HG03354 (cell line): ENCODE data around the gene AMZ1.
"Not testable (repeated sequence)": the region's sequence is repeated elsewhere in the genome, so short reads cannot be mapped to it uniquely, and the experiment has no call there.

Source experiments
- ATAC-seq: cut with Tn5 transposase; IDR thresholded peaks from one replicate; pipeline ENCODE4 v1.9.1; 2021; ENCODE audit warnings: mild to moderate bottlenecking; ENCODE audit not compliant: unreplicated experiment, poor library complexity, severe bottlenecking

Gene AMZ1

DNA sequence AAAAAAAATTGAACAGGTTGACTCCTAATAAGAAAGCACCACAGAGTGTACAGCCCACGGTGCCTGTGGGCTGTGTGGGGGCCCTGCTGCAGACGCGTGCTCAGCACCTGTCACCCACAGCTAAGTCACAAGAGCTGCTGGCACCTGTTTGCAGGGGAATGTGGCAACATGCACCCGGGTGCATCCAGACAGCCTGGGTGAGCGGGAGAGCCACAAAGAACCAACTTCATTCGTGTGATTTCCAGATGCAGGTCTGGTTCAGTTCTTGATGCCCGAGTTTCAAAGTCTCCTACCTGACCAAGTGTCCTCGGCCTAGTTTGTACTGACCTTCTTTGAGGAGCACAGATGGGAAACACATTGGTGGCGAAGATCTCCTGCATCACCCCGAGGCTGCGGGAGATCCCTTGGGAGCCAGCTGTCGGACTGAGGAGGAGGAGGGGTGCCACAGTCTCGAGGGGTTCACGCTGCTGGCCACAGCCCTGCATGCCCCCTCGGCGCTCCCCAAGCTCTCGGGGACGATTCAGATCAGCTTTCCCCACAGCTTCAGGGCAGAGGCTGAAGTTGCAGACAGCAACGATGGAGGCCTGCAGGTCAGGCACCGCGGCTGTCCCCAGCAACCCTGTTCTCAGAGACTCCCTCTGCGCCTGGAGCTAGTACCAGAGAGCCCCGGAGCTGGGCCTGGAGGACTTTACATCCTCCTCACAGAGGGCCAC lies 35.3 kb downstream of the AMZ1 start:
- ATAC-seq: no peak

DNA sequence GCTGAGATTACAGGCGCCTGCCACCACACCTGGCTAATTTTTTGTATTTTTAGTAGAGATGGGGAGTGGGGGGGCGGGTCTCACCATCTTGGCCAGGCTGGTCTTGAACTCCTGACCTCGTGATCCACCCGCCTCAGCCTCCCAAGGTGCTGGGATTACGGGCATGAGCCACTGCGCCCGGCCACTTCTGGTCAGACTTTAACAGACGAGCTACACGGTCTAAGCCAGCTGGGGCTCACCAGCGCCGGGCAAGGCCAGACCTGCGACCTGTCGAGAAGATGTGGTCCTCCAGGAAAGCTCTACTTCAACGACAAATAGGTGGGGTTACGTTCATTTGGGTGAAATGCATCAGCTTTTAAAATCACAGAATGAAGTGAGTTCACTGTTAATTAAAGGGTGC lies 36.0 kb downstream of the AMZ1 start:
- ATAC-seq: not testable (repeated sequence)

DNA sequence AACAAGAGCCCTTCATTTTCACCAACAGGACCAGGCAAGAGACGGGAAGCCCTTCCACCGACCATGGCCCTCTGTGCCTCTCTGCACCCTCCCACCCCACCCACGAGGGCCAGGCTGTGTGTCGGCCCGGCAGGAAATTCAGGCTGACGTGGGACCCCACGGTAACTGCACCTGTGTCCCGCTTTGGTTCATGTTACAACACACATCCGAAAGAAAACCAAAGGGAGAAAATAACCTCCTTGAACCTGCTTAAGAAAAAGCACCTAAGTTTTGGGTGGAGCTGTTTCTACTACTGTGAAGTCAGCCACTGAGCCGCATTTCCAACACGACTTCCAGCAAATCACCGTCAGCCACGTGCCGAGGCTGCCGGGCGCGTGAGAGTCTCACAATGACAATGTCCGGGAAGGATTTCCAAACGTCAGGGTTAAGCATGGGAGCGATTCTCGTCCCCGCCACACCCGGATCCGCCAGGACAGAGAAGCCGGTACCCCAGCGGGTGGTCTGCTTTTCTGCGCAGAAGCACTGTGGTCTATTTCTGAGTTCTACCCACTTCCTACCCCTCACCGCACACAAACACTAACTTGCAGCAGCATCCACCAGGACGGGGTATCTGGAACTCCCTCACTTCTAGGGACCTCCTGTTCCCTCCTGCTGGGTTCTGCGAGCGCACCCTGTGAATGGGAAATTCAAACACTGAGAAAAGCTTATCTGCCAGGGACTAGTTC lies 36.6 kb downstream of the AMZ1 start:
- ATAC-seq: no peak

DNA sequence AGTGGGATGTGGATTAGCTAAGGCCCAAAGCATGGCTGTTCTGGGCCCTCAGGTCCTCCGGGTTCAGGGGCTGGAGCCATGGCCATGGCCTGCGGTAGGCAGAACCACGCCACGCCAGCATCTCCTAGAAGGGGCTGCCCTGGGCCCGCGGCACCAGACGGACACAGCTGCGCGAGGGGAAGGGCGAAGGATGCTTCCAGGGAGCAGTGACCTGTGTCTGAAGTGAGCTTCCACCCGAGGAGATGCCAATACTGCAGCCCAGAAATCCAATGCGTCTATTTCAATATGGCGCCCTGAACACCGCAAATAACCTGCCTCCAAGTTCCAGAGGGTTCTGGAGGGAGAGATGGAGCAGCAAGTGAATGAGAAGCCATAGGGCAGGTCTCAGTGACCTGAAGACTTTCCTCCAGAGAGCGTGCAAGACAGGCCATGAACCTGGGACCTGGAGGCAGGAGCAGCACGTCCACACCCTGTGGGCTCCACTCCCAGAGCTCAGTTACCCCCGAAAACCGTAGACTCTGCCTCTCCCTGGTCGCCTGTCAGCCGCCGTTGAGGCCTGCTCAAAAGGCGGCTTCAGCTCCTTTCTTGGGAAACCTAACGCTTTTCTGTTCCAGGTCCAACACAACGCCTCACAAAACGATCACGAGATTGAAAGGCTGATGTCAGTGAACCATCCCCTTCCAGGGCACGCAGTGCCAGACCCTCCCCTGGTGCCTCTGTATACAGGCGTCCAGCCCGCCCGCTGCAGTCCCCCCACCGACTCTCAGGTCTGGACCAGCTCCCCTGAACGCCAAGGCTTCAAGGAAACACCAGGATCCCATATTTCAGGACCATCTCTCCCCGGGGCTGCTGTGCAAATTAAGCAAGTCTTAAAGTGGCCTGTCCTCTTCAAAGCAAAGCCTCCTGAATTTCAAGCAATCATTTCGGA lies 37.4 kb downstream of the AMZ1 start:
- ATAC-seq: no peak

DNA sequence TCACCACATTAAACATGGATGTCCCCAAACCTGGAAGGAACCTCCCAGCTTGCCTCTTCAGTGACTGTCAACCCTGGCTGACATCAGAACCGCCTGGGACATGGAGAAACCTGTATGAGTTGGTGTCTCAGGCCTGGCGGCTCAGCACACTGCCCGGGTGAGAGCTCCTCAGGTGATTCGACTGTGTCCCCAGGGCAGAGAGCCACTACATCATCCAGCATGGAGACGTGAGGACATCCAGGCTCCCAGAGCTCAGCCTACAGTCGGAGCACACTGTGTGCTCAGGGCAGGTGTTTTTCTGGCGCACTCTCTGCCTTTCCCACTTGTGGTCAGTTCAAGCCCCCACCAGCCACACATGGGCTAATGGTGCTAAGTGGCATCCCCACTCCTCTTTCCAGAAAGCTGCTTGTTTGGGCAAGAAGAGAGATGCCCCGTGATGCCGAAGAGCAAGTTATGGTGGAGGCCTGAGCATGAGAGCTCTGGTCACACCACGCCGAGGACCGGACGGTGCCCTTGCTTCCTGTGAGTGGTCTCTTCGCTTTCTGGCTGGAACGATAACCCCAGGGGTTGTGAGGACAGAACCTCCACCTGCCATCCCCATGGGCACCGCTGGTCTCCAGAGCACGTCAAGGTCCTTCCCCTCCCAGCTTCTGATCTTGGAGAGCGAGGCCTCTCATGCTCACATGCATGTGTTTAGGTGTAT lies 38.5 kb downstream of the AMZ1 start:
- no peak for ATAC-seq

DNA sequence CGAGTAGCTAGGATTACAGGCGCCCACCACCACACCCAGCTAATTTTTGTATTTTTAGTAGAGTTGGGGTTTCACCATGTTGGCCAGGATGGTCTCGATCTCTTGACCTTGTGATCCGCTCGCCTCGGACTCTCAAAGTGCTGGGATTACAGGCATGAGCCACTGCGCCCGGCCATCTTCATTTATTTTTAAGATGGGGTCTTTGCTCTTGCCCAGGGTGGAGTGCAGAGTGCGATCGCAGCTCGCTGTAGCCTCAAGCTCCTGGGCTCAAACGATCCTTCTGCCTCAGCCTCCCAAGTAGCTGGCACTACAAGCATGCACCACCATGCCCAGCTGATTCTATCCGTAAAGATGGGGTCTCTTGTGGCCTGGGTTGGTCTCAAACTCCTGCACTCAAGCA lies 39.2 kb downstream of the AMZ1 start:
- ATAC-seq: not testable (repeated sequence)

DNA sequence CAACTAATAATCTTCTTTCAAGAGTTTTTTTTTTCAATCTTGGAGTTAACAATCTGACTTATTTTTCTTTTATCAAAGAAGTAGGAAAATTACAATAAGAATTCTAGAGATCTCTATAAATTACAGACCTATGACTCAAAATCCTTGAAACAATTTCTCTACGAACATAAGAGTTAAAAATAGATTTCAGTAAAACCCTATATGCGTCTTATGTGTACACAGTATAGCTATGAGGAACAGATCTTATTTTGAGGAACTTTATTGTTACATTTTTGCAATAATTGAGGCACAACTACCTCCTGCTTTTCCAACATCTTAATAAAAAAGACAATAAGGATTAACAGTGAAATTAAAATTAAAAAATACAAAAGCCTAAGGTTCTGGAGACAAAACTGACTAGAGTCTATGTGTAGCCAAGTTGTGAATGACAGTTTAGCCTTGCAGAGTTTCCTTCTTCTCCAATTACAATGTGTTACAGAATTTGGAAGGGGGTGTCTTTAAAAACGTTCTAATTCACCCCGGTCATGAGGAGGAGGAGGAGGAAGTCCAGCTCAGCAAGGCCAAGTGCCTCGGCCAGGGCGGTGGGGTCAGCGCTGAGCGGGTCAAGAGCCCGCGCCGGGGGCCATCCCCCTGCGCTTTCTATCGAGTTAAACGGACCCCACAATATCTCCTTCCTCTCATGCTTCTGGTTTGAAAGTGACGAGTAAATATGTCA lies 40.5 kb downstream of the AMZ1 start:
- no peak for ATAC-seq

DNA sequence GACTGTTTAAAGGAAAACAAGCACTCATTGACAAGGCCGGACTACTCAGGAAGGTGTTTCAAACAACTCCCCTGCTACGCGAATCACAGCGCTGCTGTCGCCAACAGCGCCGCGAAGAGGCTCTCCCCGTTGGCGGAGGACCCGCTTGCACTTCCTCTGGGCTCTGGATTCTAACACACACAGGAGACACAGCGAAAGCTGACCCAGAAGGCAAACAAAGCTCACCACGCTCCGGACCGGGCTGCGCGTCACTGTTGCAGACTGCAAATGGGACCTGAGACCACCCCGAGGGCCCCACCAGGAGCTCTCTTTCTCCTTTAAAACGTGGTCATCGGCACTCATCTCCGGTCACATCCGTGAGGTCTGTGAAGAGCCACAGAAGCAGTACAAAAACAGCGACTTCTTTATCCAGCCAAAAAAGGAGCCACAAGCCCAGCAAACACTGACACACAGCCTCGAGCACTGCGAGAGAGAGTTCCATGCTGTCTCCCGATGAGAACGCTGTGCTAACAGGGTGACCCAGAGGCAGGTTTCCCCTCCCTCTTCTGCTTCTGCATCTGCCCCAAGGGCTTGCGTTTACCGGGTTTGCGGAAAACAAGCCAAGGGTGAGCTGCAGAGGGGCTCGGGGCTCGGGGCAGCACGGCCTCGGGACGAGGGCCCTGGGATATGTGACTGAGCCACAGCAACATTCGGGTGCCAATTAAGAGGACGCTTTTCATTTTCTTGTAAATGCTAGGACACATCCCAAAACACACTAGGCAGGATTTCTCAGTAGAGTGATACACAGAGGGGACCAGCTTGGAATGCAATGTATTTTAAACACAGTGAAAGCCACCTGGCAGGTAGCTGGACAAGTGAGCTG lies 41.3 kb downstream of the AMZ1 start:
- ATAC-seq: no peak

DNA sequence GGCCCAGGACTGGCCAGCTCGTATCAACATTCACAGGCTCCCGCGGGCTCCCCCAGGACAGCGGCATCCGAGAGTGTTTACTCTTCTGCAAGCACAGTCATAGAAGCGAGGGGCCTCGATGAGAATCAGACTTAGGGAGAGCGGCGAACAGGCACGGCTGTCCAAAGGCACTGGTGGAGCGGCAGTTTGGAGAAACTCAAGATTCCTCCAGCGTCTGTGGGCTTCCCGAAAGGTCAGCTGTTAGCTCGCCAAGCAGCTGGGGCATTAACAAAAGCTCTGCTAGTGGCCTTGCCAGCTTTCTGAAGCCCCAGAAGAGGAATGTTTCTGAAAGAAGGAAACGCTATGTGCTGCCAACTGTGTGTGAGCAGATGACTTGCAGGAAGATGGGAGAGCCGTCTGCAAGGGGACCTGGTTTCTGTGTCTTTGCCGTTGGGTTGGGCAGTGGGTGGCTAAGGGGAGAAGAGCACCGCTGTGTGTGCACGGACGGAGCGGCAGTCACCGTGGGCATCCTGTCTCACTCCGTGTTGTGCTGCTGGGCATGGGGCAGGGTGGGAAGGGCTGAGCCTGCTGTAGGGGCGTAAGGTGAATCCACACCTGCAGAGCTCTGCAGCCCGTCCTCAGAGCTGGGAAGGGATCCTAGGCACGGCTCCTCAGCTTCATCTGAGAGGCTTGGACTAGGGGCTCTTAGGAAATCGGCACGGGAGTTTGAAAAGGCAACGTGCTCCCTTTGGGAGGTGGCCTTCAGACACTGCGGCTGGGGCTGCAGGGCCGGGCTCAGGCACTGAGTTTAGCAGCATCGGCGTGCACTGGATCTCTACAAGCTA lies 42.1 kb downstream of the AMZ1 start:
- no peak for ATAC-seq

DNA sequence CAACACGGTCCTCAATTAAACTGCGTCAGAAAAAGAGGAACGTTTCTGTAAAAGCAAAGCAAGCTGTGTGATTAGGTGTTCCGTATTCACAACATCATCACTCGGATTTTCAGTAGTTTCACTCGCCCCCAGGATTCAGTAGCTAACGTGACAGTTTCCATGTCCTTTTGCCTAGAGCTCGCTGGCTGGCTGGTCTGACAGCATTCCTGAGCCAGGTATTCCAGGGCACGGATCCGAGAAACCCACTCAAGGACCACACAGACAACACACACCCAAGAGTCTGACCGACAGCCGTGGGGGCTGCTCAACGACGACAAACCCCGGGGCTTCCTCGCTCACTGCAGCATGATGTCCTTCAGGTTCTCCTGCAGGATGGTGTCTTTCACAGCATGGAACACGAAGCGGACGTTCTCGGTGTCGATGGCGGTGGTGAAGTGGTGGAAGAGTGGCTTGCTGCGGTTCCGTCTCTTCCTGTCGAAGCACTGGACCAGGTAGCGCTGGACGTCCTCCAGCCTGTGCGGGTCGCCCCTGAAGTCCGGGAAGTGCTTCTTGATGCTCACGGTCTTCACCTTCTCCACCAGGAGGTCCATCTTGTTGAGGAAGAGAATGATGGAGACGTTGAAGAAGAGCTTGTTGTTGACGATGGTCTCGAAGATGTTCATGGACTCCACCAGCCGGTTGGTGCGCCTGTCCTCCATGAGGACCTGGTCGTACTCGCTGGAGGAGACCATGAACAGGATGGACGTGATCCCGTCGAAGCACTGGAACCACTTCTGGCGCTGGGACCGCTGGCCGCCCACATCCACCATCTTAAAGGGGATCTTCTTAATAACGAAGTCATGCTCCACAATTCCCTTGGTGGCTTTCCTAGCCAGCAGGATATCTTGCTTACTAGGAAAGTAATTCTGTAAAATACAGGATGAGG lies 43.1 kb downstream of the AMZ1 start:
- no peak for ATAC-seq

DNA sequence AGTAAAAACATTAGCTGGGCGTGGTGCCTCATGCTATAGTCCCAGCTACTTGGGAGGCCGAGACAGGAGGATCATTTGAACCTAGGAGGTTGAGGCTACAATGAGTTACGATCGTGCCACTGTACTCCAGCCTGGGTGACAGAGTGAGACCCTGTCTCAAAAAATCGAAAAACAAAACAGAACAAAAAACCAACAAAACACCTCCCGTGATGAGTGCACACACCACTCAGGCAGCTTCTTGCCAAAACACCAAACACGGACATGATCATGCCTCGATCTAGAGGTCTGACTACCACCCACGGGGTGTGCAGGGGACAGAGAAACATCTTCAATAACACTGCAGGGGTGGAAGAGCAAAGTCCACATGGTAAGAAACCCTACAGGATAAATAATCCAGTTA lies 44.4 kb downstream of the AMZ1 start:
- no peak for ATAC-seq

DNA sequence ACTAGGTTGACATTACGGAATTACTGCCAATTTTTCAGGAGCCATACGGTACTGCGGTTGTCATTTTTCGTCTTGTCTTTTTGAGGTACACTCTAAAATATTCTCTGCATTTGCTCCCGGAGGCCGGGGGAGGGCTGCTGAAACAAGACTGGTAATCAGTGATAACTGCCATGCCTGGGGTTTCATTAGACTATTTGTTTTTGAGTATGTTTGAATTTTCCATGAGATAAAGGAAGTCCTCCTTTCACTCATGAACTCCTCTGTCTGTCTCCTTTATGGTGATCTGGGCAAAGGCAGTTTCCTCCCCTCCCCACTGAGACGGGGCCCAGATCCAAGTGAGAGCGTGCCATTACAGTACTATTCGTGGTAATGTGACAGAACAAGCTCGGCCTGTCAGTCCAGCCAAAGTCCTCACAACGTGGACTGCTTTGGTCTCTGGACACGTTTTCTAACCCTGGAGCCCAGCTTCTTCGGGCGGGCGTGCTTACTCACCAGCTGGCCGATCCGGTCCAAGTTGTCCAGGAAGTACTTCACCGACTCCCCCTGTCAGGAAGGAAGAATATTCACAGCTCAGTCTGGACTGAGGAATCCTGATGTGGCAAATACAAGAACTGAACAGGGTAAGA lies 45.1 kb downstream of the AMZ1 start:
- no peak for ATAC-seq

DNA sequence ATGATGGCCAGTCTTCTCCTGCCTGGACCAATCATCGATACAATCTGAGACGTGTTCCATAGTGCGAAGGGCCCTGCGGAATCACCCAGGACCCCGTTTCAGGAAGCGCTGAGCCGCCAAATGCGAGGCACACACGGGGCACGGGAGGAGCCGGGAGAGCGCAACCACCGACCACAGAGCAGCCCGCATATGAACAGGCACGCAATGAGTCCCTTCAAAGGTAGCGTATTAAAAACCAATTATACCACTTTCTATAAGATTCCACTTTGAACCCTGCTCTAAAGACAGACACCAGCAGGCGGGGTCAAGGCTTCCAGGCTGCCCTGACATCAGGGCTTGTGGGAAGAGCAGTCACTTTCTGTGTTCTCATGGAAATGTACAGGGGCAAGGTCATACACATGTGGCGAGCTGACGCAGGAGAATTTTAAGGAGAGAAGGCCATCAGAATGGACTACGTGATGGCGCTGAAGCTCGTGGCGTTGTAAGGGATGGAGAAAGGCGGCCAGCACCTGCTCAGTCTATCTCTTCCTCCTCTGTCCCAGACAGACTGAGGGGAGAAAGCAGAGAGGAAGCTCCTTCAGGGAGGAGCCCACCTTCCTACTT lies 46.2 kb downstream of the AMZ1 start:
- ATAC-seq: no peak

DNA sequence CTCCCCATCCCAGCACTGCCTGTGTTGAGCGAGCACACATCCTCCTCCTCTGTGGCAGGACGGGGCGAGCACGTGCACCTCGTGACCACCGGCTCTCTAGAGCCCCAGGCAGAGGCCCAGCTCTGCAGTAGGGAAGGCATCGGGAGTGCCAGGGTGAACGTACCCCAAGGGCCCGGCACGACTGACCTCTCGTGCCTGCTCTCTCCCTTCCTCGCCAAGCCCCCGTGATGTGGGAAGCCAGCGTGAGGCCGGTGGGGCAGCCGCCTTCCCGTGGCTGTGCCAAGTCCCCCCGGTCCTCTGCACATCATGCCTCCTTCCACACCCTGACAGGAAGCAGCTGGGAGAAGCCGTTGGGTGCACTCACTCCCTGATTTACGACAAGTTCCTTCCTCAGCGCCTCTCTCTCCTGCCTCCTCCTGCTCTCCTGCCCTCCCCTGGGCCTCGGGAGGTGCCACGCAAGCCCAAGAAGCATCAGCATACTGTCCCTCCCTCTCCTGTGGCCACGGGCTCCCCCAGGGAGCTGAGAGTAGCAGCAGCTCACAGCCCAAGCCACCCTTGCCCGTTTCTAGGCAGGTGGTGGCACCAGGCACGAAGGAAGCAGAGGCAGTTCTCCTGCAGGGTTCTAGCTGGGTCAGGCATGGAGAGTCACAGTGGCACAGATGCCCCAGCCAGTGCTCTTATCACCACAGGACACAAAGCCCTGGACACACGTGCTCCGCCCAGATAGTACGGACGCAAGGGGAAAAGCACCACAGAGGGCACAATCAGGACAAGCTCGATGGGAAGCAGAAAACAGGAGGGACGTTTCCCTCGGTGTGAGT lies 47.0 kb downstream of the AMZ1 start:
- no peak for ATAC-seq

DNA sequence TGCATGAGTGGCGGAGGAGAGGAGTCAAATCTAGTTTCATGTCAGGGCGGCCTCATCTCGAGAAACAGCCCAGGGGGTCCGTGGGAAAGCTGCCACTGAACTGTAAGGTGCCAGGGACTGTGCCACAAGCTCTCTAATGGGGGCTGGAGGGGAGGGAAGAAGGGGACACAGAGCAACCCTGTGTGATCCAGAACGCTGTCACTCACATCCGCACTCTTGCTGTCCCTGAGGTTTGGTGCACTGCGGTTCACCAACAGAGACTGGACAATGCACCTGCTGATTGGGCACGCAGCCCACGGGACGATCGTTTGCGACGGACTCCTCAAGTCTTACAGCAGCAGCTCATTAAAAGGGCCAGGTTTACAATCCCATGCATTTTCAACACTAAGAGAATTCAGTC lies 47.7 kb downstream of the AMZ1 start:
- no peak for ATAC-seq
